Left colon (tissue), 2 donors: Measurements from ENCODE around the gene MYO15B. TPM values are rescaled to one million over a fixed set of nuclear protein-coding genes. Genes with fewer than 3 reads are reported as not detected.
A peak's percentile ranks its signal among the peaks of the same experiment; 100 is the strongest.

Experiments used
- ATAC-seq: fragments of 200-7000 bp; cut with Tn5 transposase; one replicate; pipeline ENCODE4 v1.9.1; 2020; ENCODE audit warnings: mild to moderate bottlenecking, moderate library complexity
- DNase-seq, 2 donors: peaks; one replicate each; pipeline ENCODE4 v3.0.0-alpha.2; 2020
- intact Hi-C, 2 donors: fragments of 100-400 bp; cut with DNase I in 1 of 2; cut with micrococcal nuclease in 1 of 2; formaldehyde crosslinking; loops; one replicate each; pipeline versions ENCODE4 v1.11.2 to v1.14.0; 2022; cut with DNase I, micrococcal nuclease
- total RNA-seq, 2 donors: library from RNA; stranded (reverse); fragmentation: NEBNext Ultra II Directional; extraction: Animal tissue kit (Norgen Biotek cat#: 25700); gene quantifications; one replicate each; pipeline ENCODE4 v1.2.1, GENCODE V29; 2021
- donor health status: DM: no; HTN: no; CAD: no.
- donor health status: DM: yes; HTN: yes; CAD: no.

Gene MYO15B
- total RNA-seq, 2 donors from 2014 or later: 575 to 676 TPM

DNA sequence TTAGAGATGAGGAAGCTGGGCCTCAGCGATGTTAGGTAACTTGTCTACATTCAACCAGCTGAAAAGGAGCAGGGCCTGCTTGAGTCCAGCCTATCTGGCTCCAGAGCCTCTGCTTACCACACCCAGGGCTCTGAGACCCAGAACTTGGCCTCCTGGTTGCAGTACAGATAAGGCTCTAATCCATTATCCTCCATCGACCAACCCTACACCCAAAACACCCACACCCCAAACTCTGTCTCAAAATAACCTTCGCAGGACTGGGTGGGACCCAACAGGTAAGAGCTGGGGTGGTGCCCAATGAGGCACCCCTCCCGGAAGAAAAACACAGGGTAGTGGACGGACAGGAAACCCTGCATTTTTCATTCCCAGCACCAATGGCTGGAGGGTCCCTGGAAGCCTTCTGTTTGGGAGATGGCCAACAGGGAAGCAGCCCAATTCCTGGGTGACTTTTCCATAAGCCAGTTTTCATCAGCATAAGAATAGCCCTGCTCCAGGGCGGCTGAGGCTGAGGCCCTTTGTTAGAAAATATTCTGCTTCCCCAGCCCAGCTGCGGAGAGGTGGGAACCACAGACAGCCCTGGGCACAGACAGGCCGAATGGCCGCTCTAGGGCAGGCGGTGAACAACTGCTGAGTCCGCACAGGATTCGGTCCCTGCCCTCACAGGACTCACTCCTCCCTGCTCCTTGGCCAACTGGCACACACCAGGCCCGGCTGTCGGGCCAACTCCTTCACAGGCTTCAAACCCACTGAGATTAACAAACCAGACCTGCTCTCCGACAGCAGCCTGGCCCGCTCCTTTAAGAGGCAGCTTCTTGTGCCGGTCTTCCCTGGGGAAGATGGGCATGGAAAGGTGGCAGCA, 55.4 kb downstream of the MYO15B start:
- ATAC-seq (peak; percentile 8), DNase-seq (peak; percentile 31 to 43)
- intact Hi-C loops: no loop called here

DNA sequence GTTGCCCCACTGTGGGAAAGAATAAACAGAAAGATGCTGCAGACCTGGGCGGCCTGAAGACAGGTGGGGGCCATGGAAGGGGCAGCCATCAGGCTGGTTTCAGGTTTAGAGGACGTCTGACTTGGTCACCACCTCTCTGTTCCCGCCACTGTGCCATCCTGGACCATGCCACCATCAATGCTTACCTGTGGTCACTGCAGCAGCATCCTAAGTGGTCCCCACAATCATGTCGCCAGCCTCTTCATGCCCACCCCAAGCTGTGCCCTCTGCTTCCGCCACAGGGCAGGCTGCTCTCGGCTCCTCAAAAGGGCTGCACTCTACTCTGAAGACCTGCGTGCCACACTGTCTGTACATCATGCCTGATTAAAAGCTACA, 56.0 kb downstream of the MYO15B start:
- intact Hi-C loops: no loop called here
- ATAC-seq (no peak), DNase-seq (peak in 1 of 2 donors; percentile 5)

GRCh38 chr17:75645501-75645888, 57.9 kb downstream of the MYO15B start:
- ATAC-seq: peak; percentile 68
- DNase-seq: peak; percentile 58 to 81
- intact Hi-C loops: no loop called here

DNA sequence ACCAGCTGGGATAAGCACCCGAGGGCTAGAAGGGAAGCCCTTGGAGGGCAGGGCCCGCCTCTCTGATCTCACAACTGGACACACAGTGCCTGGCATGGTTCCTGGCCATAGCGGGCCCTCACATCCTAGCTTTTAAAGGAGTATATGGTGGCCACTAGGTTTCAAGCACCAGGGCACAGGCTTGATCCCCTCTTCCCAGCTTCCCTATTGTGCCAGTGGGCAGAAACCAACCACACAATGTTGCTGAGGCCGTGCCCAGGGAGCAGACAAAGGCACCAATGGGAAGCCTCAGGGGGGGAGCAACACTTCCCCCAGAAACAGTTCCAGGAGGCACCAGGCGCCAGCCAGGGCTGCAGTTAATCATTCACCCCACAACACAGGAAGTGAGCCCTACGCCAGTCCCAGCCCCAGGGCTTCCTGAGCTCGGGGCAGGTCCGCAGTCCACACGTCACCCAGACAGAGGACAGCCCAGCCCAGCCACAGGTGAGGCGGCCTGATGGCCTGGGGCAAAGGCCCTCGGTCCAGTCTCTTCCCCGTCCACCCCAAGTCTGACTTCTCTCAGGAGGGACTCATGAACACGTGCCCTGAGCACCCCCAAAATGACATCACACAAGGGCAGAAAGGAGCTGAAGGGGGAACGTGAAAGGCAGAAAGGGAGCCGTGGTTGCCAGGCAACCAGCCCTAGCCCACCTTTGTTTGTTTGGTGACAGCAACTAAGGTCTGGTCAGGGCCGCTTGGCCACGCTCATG, 58.5 kb downstream of the MYO15B start:
- DNase-seq (peak; percentile 84 to 93), ATAC-seq (peak; percentile 81)
- intact Hi-C loops: no loop called here

DNA sequence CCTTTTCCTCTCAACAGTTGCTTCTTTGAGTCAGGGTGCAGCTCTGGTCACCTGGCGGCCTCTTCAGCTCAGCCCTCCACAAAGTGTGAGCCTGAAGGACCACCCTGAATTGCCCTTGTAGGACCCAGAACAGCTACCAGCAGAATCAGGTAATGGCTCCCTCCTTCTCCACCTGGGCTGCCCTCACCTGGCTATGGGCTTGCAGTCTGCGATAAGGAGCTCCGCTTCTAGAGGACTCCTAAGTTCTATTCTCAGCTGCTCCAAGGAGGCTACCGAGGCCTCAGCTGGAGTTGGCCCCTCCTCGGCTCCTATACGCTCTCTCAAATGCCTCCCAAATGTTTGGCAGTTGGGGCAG, 59.0 kb downstream of the MYO15B start:
- intact Hi-C loops: no loop called here
- no peak for ATAC-seq
- no peak for DNase-seq

- intact Hi-C loops: no loop called here
- DNase-seq (peak in 1 of 2 donors; percentile 13), ATAC-seq (no peak)
These were observed 59.5 kb downstream of the MYO15B start for GRCh38 chr17:75647061-75647460.

DNA sequence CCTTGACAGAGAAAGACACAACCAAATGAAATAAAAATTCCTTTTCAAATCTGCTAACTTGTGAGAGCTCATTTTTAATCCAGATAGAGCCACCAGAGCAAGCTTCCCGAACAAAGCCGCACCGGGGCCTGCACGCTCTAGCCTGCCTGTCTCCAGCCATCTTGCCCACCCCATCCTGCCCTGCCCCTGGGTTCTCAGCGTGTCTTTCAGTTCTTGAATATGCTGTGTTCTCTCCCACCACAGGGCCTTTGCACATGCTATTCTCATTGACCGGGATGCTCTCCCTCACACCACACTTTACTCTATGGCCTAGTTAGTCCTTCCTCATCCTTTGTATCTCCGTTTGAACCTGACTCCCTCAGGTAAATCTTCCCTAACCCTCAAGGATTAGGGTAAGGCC, 60.3 kb downstream of the MYO15B start:
- intact Hi-C loops: no loop called here
- ATAC-seq (no peak), DNase-seq (no peak)

DNA sequence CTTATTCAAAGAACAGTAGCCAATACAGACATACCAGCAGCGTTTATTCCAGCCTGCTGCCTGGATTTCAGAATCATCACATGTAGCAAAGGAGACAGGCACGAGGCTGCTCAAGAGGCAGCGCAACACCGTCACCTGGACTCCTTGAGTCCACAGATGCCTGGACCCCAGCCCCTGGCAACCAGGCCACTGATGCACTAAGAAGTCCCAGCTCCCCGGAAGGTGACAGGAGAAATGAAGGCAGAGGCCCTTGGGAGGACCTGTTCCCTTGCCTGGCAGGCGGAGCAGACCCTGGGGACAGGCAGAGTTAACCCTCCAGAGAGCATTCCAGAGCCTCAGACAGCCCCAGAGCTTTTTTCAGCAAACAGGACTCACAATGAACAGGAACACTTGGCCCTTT, 62.1 kb downstream of the MYO15B start:
- ATAC-seq (no peak), DNase-seq (no peak)
- intact Hi-C loops: no loop called here

DNA sequence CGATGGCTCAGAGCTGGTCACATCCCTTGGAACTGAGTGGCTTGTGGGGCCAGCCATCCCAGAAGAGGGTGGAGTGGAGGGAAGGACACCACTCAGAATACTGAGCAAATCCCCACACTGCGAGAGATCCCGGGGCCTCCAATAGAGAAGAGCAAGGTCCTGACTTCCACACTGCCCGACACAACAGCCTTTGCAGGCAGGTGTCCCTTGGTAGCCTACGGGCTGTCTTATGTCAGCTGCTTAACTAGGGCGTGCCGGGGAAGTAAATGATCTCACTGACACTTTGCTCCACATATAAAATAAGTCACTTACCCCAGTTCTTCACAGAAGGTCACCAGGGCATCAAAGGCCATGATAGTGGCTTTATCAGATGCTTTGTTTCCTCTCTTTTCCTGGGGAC, 63.3 kb downstream of the MYO15B start:
- DNase-seq (peak in 1 of 2 donors; percentile 49), ATAC-seq (peak; percentile 65)
- intact Hi-C loops: no loop called here

DNA sequence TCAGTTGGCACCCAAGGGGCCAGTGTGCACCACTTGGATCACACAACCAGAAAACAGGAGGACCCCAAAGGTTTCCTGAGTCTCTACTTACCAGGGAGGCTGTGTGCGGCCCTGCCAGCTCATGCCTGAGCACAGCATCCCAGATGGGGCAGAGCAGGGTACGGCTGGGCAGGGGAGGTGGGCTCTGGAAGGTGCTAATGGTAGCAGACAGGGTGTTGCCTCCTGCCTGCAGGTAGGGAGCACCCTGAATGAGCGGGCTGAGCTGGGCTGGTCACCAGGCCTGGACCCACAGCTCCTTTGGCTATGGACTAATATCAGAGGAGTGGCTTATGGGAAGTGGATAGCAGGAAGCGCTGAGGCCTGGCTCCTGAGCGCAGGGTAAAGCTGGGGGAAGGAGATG, 64.7 kb downstream of the MYO15B start:
- DNase-seq: no peak
- ATAC-seq: no peak

GRCh38 chr17:75652934-75653549, 65.4 kb downstream of the MYO15B start:
- ATAC-seq (no peak), DNase-seq (no peak)
- intact Hi-C loops: no loop called here

More for the DNA sequence above, 64.7 kb downstream of the MYO15B start:
- intact Hi-C loops: no loop called here

- ATAC-seq (peak; percentile 48), DNase-seq (no peak)
- intact Hi-C loops: no loop called here
These were observed 66.6 kb downstream of the MYO15B start for GRCh38 chr17:75654176-75654575.

DNA sequence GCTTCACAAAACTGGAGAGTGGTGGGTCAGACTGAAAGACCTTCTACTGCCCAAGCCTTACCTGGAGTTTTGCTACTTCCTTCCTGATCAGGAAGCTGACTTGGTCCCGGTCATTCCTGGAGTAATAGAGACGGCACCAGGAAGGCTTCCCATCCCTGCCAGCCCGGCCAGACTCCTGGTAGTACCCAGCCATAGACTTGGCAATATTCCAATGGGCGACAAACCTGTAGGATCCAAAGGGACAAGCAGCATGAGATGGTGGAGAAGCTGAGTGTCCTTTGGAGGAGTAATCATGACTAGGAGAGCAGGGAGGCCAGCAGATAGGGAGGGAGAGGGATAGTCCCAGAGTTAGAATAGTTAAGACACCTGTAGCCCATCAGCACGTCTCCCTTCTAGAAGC, 70.6 kb downstream of the MYO15B start:
- ATAC-seq (no peak), DNase-seq (no peak)
- intact Hi-C loops: no loop called here

- intact Hi-C loops: no loop called here
- no peak for ATAC-seq
- no peak for DNase-seq
These were observed 73.9 kb downstream of the MYO15B start for GRCh38 chr17:75661531-75661930.

- ATAC-seq: no peak
- no peak for DNase-seq
- intact Hi-C loops: no loop called here
These were observed 74.9 kb downstream of the MYO15B start for GRCh38 chr17:75662511-75662910.

DNA sequence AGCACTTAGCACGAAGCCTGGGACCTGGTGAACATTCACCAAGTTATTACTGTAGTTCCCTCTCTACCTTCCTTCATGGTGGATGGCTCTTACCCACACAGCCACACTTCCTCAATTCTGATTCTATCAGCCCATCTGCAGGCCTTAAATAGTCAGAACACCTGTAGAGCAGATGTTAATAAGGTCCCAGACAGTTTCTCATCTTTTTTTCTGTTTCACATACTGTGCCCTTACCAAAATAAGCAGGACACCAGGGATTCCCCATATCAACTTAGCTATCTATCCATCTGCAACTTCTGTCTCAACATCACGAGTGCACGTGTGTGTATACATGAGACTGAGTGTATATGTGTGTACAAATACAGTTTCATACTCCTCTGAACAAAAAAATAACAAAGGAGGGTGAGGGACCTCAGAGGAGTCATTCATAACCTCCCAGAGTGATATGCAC, 76.5 kb downstream of the MYO15B start:
- ATAC-seq: no peak
- intact Hi-C loops: no loop called here
- no peak for DNase-seq

DNA sequence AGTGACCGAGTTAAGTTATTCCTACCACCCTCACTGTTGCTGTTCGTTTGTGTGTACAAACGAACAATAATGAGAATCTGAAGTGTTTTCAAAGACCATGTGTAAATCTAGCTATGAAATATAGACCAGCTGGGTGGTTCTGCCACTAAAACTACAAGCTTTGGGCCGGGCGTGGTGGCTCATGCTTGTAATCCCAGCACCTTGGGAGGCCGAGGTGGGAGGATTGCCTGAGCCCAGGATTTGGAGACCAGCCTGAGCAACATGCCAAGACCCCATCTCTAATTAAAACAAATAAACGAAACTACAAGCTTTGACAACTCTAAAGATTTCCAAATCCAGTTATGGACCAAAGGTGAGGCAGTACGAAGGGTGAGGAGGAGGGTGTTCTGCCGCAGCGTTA, 78.4 kb downstream of the MYO15B start:
- no peak for ATAC-seq
- intact Hi-C loops: no loop called here
- no peak for DNase-seq

DNA sequence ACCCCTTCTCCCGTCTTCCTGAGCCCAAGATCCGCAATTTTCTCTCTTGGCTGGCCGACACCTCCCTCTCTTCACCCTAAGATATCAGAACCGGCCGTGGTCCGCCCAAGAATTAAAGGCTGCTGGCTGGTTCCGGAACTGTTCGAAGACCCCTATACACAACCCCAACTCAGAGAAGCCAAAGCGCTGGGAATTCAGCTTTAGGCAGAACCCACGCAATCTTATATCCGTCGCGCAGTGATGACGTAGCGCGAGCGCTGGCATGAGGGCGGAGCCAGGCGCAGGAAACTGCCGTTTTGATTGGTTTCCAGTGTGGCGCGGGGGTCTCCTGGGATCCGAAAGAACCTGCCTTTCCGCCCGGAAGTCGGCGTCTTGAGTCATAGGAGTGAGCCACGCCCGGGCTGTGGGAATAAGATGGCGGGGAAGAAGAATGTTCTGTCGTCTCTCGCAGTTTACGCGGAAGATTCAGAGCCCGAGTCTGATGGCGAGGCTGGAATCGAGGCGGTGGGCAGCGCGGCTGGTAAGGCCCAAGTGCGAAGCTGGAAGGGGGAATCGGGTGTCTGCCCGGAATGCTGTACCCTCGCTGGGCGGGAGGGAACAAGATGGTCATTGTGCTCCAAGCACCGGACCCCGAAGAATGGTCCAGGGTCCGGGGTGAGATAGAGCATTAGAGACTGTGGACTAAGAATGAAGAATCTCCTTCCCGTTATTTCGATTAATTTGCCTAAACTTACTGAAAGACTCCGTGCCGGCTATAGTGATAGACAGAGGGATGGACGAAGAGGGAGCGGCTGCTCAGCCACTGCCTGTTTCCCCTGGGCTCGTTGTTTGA, 79.6 kb downstream of the MYO15B start, which contains the start of the genes RECQL5 and SAP30BP:
Gene RECQL5 (minus strand): TSS at position 196 of the 832 bp plus-strand sequence. CDS start 597 bp downstream, outside the sequence.
Gene SAP30BP (plus strand): TSS at position 380 of the 832 bp plus-strand sequence. CDS start 35 bp downstream, at position 415.
- peak; percentile 98 to 99 for DNase-seq
- ATAC-seq: peak; percentile 100
- intact Hi-C loops: no loop called here

DNA sequence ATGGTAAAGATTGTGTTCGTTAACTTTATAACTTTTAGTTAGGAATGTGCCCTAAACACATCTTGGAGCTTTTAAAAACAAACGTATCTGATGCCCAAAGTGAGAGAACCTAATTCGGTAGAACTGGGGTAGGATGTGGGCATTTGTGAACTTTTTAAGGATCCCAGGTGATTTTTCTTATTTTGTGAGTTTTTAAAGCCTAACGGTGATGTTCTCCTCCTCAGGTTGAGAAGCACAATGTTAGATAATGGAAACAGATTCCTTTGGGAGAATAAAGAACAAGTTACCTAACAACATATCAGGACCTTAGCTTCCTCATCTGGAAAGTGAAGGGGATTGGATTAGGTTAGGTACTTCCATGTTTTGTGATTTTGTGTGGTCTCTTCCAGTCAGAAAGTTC, 80.2 kb downstream of the MYO15B start:
- intact Hi-C loops: no loop called here
- no peak for ATAC-seq
- no peak for DNase-seq
